HepG2 (cell line): ENCODE results near the gene USP2. TPM values are rescaled to one million over a fixed set of nuclear protein-coding genes. Genes with fewer than 3 reads are reported as not detected.

Experiments used
- CREB1 ChIP-seq, 2 experiments: fragments of 450-650 bp in 1 of 2; IDR thresholded peaks; 2 replicates each; pipeline ENCODE4 v1.6.1; 2016 to 2017; ENCODE audit warnings: control low read depth in 1 of 2, mild to moderate bottlenecking in 1 of 2, missing compliant biosample characterization in 1 of 2, missing genetic modification characterization in 1 of 2
- DR1 ChIP-seq: sonication (generic); formaldehyde crosslinking; IDR thresholded peaks from 2 replicates; pipeline ENCODE4 v1.8.0; 2021; ENCODE audit warnings: mild to moderate bottlenecking, missing genetic modification reagents, inconsistent platforms
- HNF4A ChIP-seq: sonication (generic); formaldehyde crosslinking; IDR thresholded peaks from 2 replicates; pipeline ENCODE4 v1.4.0; 2020; ENCODE audit warnings: missing genetic modification reagents
- HNRNPL ChIP-seq: fragments of 200-400 bp; formaldehyde crosslinking; IDR thresholded peaks from 2 replicates; pipeline ENCODE4 v1.6.1; 2017; ENCODE audit warnings: mild to moderate bottlenecking, low read depth, low read length
- KLF15 ChIP-seq: sonication (generic); formaldehyde crosslinking; IDR thresholded peaks from 2 replicates; pipeline ENCODE4 v1.8.1; 2023; ENCODE audit warnings: borderline replicate concordance, mild to moderate bottlenecking, inconsistent platforms, missing genetic modification reagents, mixed read lengths
- MED8 ChIP-seq: sonication (generic); formaldehyde crosslinking; IDR thresholded peaks from 2 replicates; pipeline ENCODE4 v1.8.1; 2023; ENCODE audit warnings: mild to moderate bottlenecking, missing genetic modification reagents; ENCODE audit not compliant: insufficient replicate concordance
- MXD4 ChIP-seq: IDR thresholded peaks from 2 replicates; pipeline ENCODE4 v1.6.1; 2016; ENCODE audit warnings: mild to moderate bottlenecking, missing biosample characterization, missing genetic modification reagents
- ONECUT2 ChIP-seq: sonication (generic); formaldehyde crosslinking; IDR thresholded peaks from 2 replicates; pipeline ENCODE4 v1.4.0; 2020; ENCODE audit warnings: missing genetic modification reagents
- POLR2A ChIP-seq, 2 experiments: IDR thresholded peaks; 2 replicates each; pipeline ENCODE4 v1.6.1; 2011; ENCODE audit warnings: low read depth in 2 of 2, low read length in 2 of 2, mild to moderate bottlenecking in 1 of 2, moderate library complexity in 1 of 2; ENCODE audit not compliant: insufficient read depth in 1 of 2
- RAD51 ChIP-seq: fragments of 450-650 bp; IDR thresholded peaks from 2 replicates; pipeline ENCODE4 v1.6.1; 2016; ENCODE audit warnings: borderline replicate concordance
- RBM39 ChIP-seq: fragments of 200-400 bp; formaldehyde crosslinking; IDR thresholded peaks from one replicate; pipeline ENCODE4 v1.6.1; 2018; ENCODE audit warnings: antibody characterized with exemption, mild to moderate bottlenecking, low read depth, low read length; ENCODE audit not compliant: poor library complexity, severe bottlenecking
- REL ChIP-seq: sonication (generic); formaldehyde crosslinking; conservative IDR thresholded peaks from 2 replicates; pipeline ENCODE4 v1.8.0; 2022; ENCODE audit warnings: mild to moderate bottlenecking, missing genetic modification reagents, moderate library complexity
- RELA ChIP-seq: sonication (generic); formaldehyde crosslinking; IDR thresholded peaks from 2 replicates; pipeline ENCODE4 v1.4.0; 2020; ENCODE audit warnings: missing genetic modification reagents
- SNAPC2 ChIP-seq: sonication (generic); formaldehyde crosslinking; IDR thresholded peaks from 2 replicates; pipeline ENCODE4 v1.8.1; 2022; ENCODE audit warnings: mild to moderate bottlenecking, missing genetic modification reagents
- SOX6 ChIP-seq, 2 experiments: fragments of 450-650 bp in 1 of 2; sonication (generic) in 1 of 2; formaldehyde crosslinking in 1 of 2; IDR thresholded peaks; 2 replicates each; pipeline versions ENCODE4 v1.4.0 to v1.6.1; 2017 to 2020; ENCODE audit warnings: antibody characterized with exemption in 1 of 2, mild to moderate bottlenecking in 1 of 2, missing genetic modification reagents in 1 of 2
- SRSF9 ChIP-seq: fragments of 200-400 bp; formaldehyde crosslinking; IDR thresholded peaks from 2 replicates; pipeline ENCODE4 v1.6.1; 2018; ENCODE audit warnings: borderline replicate concordance, mild to moderate bottlenecking, low read depth, low read length; ENCODE audit not compliant: insufficient read depth, poor library complexity, severe bottlenecking
- ZC3H4 ChIP-seq: sonication (generic); formaldehyde crosslinking; IDR thresholded peaks from 2 replicates; pipeline ENCODE4 v1.4.0; 2020; ENCODE audit warnings: missing genetic modification reagents, borderline replicate concordance
- ZFX ChIP-seq: sonication (generic); formaldehyde crosslinking; IDR thresholded peaks from 2 replicates; pipeline ENCODE4 v1.4.0; 2020; ENCODE audit warnings: mild to moderate bottlenecking, low read depth, missing genetic modification reagents, moderate library complexity
- ZNF253 ChIP-seq: sonication (generic); formaldehyde crosslinking; IDR thresholded peaks from 2 replicates; pipeline ENCODE4 v1.8.0; 2022; ENCODE audit warnings: mild to moderate bottlenecking, missing genetic modification reagents, borderline replicate concordance
- ZNF432 ChIP-seq: sonication (generic); formaldehyde crosslinking; IDR thresholded peaks from 2 replicates; pipeline ENCODE4 v1.5.0; 2020; ENCODE audit warnings: missing genetic modification reagents, mild to moderate bottlenecking, borderline replicate concordance
- polyA plus RNA-seq, 8 experiments: library from polyadenylated mRNA; depleted of rRNA in 3 of 8; stranded (reverse) in 7 of 8; unstranded in 1 of 8; fragments of >200 nt; fragmentation: Illumina TruSeq in 4 of 8; extraction: Trizol in 4 of 8; gene quantifications; 2 replicates each; pipeline versions ENCODE4 v1.2.1 to v1.2.3, GENCODE V29; 2011 to 2016; ENCODE audit warnings: low read depth in 4 of 8, missing spikeins in 1 of 8, mixed read lengths in 1 of 8; ENCODE audit not compliant: insufficient read depth in 1 of 8
- total RNA-seq, 5 experiments: library from RNA; depleted of rRNA; stranded (reverse); fragments of >200 nt; fragmentation: Illumina TruSeq; extraction: Trizol; gene quantifications; 2 replicates each; pipeline ENCODE4 v1.2.3, GENCODE V29; 2016; ENCODE audit warnings: low read depth in 1 of 5
- TF ChIP-seq, protein P1 (sequence below): sonication (generic); formaldehyde crosslinking; IDR thresholded peaks from 2 replicates; pipeline ENCODE4 v1.4.0; 2020; ENCODE audit warnings: missing genetic modification reagents, borderline replicate concordance
- TF ChIP-seq, protein P2 (sequence below): sonication (generic); IDR thresholded peaks from 2 replicates; pipeline ENCODE4 v1.6.1; 2016; ENCODE audit warnings: low read depth, borderline replicate concordance
- TF ChIP-seq, protein P3 (sequence below): sonication (generic); formaldehyde crosslinking; IDR thresholded peaks from 2 replicates; pipeline ENCODE4 v1.4.0; 2020; ENCODE audit warnings: mild to moderate bottlenecking, missing genetic modification reagents

USP2 gene
- total and polyA plus RNA-seq, 2 of the 13 experiments (the other 11 are each of a cell fraction or from before 2014, with no cell fraction given), result 2.5 to 6.0 TPM

DNA sequence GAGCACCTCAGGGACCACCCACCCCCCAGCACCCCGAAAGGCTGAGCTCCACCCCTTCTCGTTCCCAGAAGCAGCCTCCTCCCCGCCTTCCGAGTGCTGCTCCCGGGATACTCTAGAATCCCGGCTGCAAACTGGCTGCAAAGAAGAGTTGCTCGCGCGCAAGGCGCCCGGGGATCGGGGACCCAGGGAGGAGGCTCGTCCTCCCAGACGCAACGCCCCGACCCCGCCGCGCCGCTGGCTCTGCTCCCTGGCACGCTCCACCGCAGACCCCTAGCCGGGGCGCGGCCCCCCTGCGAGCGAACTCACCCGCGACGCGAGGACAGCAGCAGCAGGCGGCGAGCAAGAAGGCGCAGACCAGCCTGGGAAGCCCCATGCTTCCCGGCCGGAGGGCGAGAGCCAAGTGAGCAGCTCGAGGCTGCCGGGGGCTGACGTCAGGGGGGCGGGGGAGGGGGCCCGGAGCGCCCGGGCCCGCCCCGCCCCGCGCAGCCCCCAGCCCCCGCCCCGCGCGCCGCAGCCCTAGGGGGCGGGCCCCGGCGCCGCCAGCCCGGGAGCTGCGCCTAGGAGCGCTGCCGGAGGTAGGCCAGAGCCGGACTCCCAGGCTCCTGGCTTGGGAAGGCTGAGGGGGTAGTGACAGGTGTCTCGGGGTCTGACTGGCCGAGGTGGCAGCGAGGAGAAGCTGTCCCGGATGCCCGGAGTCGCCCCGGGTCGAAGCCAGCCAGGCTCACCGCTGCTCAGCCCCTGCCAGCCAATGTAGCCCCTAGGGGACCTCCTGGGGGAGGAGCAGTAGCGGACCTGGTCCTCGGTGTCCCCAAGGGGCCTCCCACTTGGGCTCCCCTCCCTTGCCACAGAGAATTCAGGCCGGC, 64.5 kb downstream of the USP2 start, which contains the start of gene MCAM (continued):
- TF ChIP-seq, protein P1, sequence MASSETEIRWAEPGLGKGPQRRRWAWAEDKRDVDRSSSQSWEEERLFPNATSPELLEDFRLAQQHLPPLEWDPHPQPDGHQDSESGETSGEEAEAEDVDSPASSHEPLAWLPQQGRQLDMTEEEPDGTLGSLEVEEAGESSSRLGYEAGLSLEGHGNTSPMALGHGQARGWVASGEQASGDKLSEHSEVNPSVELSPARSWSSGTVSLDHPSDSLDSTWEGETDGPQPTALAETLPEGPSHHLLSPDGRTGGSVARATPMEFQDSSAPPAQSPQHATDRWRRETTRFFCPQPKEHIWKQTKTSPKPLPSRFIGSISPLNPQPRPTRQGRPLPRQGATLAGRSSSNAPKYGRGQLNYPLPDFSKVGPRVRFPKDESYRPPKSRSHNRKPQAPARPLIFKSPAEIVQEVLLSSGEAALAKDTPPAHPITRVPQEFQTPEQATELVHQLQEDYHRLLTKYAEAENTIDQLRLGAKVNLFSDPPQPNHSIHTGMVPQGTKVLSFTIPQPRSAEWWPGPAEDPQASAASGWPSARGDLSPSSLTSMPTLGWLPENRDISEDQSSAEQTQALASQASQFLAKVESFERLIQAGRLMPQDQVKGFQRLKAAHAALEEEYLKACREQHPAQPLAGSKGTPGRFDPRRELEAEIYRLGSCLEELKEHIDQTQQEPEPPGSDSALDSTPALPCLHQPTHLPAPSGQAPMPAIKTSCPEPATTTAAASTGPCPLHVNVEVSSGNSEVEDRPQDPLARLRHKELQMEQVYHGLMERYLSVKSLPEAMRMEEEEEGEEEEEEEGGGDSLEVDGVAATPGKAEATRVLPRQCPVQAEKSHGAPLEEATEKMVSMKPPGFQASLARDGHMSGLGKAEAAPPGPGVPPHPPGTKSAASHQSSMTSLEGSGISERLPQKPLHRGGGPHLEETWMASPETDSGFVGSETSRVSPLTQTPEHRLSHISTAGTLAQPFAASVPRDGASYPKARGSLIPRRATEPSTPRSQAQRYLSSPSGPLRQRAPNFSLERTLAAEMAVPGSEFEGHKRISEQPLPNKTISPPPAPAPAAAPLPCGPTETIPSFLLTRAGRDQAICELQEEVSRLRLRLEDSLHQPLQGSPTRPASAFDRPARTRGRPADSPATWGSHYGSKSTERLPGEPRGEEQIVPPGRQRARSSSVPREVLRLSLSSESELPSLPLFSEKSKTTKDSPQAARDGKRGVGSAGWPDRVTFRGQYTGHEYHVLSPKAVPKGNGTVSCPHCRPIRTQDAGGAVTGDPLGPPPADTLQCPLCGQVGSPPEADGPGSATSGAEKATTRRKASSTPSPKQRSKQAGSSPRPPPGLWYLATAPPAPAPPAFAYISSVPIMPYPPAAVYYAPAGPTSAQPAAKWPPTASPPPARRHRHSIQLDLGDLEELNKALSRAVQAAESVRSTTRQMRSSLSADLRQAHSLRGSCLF (CRISPR knock-in tag), result no peak; the same call in 1 of the 2 replicates
- TF ChIP-seq, protein P2, sequence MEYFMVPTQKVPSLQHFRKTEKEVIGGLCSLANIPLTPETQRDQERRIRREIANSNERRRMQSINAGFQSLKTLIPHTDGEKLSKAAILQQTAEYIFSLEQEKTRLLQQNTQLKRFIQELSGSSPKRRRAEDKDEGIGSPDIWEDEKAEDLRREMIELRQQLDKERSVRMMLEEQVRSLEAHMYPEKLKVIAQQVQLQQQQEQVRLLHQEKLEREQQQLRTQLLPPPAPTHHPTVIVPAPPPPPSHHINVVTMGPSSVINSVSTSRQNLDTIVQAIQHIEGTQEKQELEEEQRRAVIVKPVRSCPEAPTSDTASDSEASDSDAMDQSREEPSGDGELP, result no peak
- TF ChIP-seq RBM39 (no peak), MED8 (CRISPR knock-in tag) (peak; percentile 38), ZNF432 (CRISPR knock-in tag) (no peak), RELA (CRISPR knock-in tag) (no peak), SOX6 (IDR thresholded peaks at IDR 0.05) (no peak), SOX6 (CRISPR knock-in tag; IDR thresholded peaks at IDR 0.05) (no peak), POLR2A (IDR thresholded peaks at IDR 0.05; ENCODE audit: insufficient read depth in 1 of 2, low read depth in 2 of 2, low read length in 2 of 2) (peak; percentile 41 to 66; a peak in 3 of 4 replicates), ZC3H4 (CRISPR knock-in tag) (no peak), REL (CRISPR knock-in tag) (no peak), RAD51 (no peak), ONECUT2 (CRISPR knock-in tag) (no peak), DR1 (CRISPR knock-in tag) (no peak), KLF15 (no peak), MXD4 (0 out of 2 replicates have a peak, but pooled peaks have one; percentile 20), CREB1 (IDR thresholded peaks at IDR 0.05) (no peak), CREB1 (CRISPR knock-in tag; IDR thresholded peaks at IDR 0.05) (no peak), HNF4A (CRISPR knock-in tag) (no peak), ZNF253 (CRISPR knock-in tag) (no peak), ZFX (CRISPR knock-in tag) (peak; percentile 22; the same call in 1 of the 2 replicates), HNRNPL (peak; percentile 59; the same call in 1 of the 2 replicates), SRSF9 (no peak), SNAPC2 (CRISPR knock-in tag) (no peak)
- TF ChIP-seq, protein P3, sequence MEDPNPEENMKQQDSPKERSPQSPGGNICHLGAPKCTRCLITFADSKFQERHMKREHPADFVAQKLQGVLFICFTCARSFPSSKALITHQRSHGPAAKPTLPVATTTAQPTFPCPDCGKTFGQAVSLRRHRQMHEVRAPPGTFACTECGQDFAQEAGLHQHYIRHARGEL, result 0 out of 2 replicates have a peak, but pooled peaks have one; percentile 41
